Natural killer cell (primary cell): Measurements from ENCODE around the gene NTNG2. TPM values are rescaled to one million over a fixed set of nuclear protein-coding genes. Genes with fewer than 3 reads are reported as not detected.

ENCODE experiments used
- ATAC-seq, 3 donors: fragments of 150-1000 bp in 2 of 3; fragments of 200-7000 bp in 1 of 3; cut with Tn5 transposase; 1 replicate in 1 of 3; 2 replicates in 2 of 3; pipeline ENCODE4 v1.10.0; 2021; ENCODE audit warnings: mild to moderate bottlenecking in 2 of 3, moderate library complexity in 2 of 3
- DNase-seq, 2 donors: peaks; one replicate each; pipeline versions ENCODE4 v3.0.0 to v3.0.0-alpha.2; 2013 to 2021; ENCODE audit warnings: mixed read lengths in 1 of 2
- H3K27ac ChIP-seq: one replicate; pipeline ENCODE4 v1.5.1; 2013; ENCODE audit warnings: mild to moderate bottlenecking, low read length
- H3K27me3 ChIP-seq: one replicate; pipeline ENCODE4 v1.6.1; 2013; ENCODE audit warnings: low read length; ENCODE audit not compliant: control insufficient read depth, insufficient read depth
- H3K36me3 ChIP-seq: one replicate; pipeline ENCODE4 v1.6.1; 2013; ENCODE audit warnings: low read length; ENCODE audit not compliant: control insufficient read depth, insufficient read depth
- H3K4me1 ChIP-seq: one replicate; pipeline ENCODE4 v1.6.1; 2013; ENCODE audit warnings: low read length; ENCODE audit not compliant: control insufficient read depth, insufficient read depth
- H3K4me3 ChIP-seq: one replicate; pipeline ENCODE4 v1.5.1; 2013; ENCODE audit warnings: low read length
- H3K9me3 ChIP-seq: one replicate; pipeline ENCODE4 v1.6.1; 2013; ENCODE audit warnings: low read length; ENCODE audit not compliant: control insufficient read depth, insufficient read depth
- H3K27ac Mint-ChIP-seq, 2 donors: one replicate each; pipeline ENCODE4 v1.8.0; 2022; ENCODE audit warnings: mild to moderate bottlenecking in 2 of 2, mixed read lengths in 2 of 2, moderate library complexity in 1 of 2
- H3K27me3 Mint-ChIP-seq, 2 donors: one replicate each; pipeline ENCODE4 v1.8.0; 2022; ENCODE audit warnings: low read depth in 2 of 2, mixed read lengths in 2 of 2
- H3K36me3 Mint-ChIP-seq: one replicate; pipeline ENCODE4 v1.8.0; 2022; ENCODE audit warnings: mixed read lengths
- H3K4me1 Mint-ChIP-seq, 2 donors: one replicate each; pipeline ENCODE4 v1.8.0; 2022; ENCODE audit warnings: mixed read lengths in 2 of 2
- H3K4me3 Mint-ChIP-seq: one replicate; pipeline ENCODE4 v1.8.0; 2022; ENCODE audit warnings: mild to moderate bottlenecking, moderate library complexity, mixed read lengths
- H3K9me3 Mint-ChIP-seq, 2 donors: one replicate each; pipeline ENCODE4 v1.8.0; 2022; ENCODE audit warnings: mixed read lengths in 2 of 2
- WGBS: methylation state at CpG from one replicate; pipeline ENCODE4 v1.1.7; 2013; ENCODE audit warnings: missing lambda C conversion rate; ENCODE audit not compliant: insufficient coverage; 5-methylcytosine and 5-hydroxymethylcytosine counted together
- intact Hi-C: fragments of 100-400 bp; cut with micrococcal nuclease; formaldehyde crosslinking; loops from one replicate; pipeline ENCODE4 v1.14.2; 2022
- total RNA-seq, 4 donors: library from RNA; stranded (reverse); fragments of 120-200 nt in 1 of 4; gene quantifications; one replicate each; pipeline versions ENCODE4 v1.2.3 to v1.2.4, GENCODE V29; 2013 to 2022
- TF ChIP-seq, protein P1 (sequence below): fragments of 200-600 bp; IDR thresholded peaks from one replicate; pipeline ENCODE4 v1.8.0; 2022; ENCODE audit warnings: antibody characterized with exemption

The NTNG2 gene
- total RNA-seq, 3 donors from 2014 or later (not counting 1 experiment from before 2014, with no cell fraction given) = 23.4 to 67.2 (median 32.6) TPM

DNA sequence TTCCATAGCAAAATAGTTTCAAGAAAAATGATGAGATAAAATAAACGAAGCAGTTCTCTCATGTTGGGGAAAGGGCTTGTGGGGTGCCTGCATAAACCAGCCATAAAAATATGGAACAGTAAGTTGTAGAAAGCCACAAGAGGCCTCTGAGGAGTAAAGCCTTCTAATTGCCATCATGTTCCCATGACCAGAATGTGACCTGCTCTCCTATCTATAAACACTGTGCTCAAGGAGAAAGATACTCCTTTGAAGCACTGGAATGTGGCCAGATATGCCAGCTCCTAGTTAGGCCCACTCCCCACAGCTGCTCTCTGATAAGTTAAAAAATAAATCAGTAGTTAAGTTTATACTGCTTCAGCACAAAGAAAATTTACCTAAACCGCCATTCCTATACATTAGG, 127.1 kb downstream of the NTNG2 start:
- Histone ChIP-seq H3K27ac (no peak overlapping the region), H3K9me3 (no peaks in the 10 kb centered on the region), H3K4me3 (no peak overlapping the region), H3K36me3 (peaks cover 57% of the 10 kb centered on the region), H3K4me1 (peaks cover 2% of the 10 kb centered on the region), H3K27me3 (no peaks in the 10 kb centered on the region)
- H3K27me3 Mint-ChIP-seq = no peaks in the 10 kb centered on the region
- no peaks in the 10 kb centered on the region for H3K9me3 Mint-ChIP-seq
- intact Hi-C loops = no loop called here
- H3K4me1 Mint-ChIP-seq = peaks cover 7 to 24% of the 10 kb centered on the region in 2 donors
- H3K4me3 Mint-ChIP-seq = no peak overlapping the region
- 90% methylated on average over 2 of the region's 2 CpGs for WGBS
- peak overlapping the region; percentile 17 to 23 for H3K27ac Mint-ChIP-seq
- TF ChIP-seq, protein P1, sequence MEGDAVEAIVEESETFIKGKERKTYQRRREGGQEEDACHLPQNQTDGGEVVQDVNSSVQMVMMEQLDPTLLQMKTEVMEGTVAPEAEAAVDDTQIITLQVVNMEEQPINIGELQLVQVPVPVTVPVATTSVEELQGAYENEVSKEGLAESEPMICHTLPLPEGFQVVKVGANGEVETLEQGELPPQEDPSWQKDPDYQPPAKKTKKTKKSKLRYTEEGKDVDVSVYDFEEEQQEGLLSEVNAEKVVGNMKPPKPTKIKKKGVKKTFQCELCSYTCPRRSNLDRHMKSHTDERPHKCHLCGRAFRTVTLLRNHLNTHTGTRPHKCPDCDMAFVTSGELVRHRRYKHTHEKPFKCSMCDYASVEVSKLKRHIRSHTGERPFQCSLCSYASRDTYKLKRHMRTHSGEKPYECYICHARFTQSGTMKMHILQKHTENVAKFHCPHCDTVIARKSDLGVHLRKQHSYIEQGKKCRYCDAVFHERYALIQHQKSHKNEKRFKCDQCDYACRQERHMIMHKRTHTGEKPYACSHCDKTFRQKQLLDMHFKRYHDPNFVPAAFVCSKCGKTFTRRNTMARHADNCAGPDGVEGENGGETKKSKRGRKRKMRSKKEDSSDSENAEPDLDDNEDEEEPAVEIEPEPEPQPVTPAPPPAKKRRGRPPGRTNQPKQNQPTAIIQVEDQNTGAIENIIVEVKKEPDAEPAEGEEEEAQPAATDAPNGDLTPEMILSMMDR = no peak
- ATAC-seq = no peak
- DNase-seq = no peak
- no peaks in the 10 kb centered on the region for H3K36me3 Mint-ChIP-seq

- ATAC-seq (peak in 2 of 3 donors; percentile 55 to 64), DNase-seq (peak in 1 of 2 donors; percentile 35)
- TF ChIP-seq, protein P1 = no peak
- Histone ChIP-seq H3K36me3 (peaks cover 63% of the 10 kb centered on the region), H3K27ac (no peak overlapping the region), H3K4me3 (no peak overlapping the region), H3K4me1 (peaks cover 2% of the 10 kb centered on the region), H3K27me3 (no peaks in the 10 kb centered on the region), H3K9me3 (no peaks in the 10 kb centered on the region)
- Mint-ChIP-seq H3K27ac (peak overlapping the region; percentile 77 to 80), H3K36me3 (peaks cover 23% of the 10 kb centered on the region), H3K27me3 (no peaks in the 10 kb centered on the region), H3K4me1 (peaks cover 22 to 42% of the 10 kb centered on the region in 2 donors), H3K9me3 (no peaks in the 10 kb centered on the region), H3K4me3 (no peak overlapping the region)
- 88% methylated on average over 13 of the region's 13 CpGs for WGBS
- intact Hi-C loops = no loop called here
These were observed 131.4 kb downstream of the NTNG2 start for GRCh38 chr9:132293145-132293721.

Other genes starting within 250 kb of the NTNG2 start
- 10 to 100 TPM; 24.4 to 27.3 (median 26.9) TPM for gene MED27, start 82.2 kb upstream of the NTNG2 start, total RNA-seq
- gene SETX, start 192.9 kb downstream of the NTNG2 start, total RNA-seq = 100 to 1,000 TPM in 1 of 3 donors, 10 to 100 TPM in 2; 85.3 to 109 (median 97.7) TPM
- gene TTF1, start 244.8 kb downstream of the NTNG2 start, total RNA-seq = 10 to 100 TPM; 11.2 to 14.5 (median 12.9) TPM
- not detected for gene CFAP77, start 248.2 kb downstream of the NTNG2 start, total RNA-seq